Measurements from ENCODE around the gene KANSL1.
"Not testable (repeated sequence)": the region's sequence is repeated elsewhere in the genome, so short reads cannot be mapped to it uniquely, and the experiment has no call there.

KANSL1 gene

DNA sequence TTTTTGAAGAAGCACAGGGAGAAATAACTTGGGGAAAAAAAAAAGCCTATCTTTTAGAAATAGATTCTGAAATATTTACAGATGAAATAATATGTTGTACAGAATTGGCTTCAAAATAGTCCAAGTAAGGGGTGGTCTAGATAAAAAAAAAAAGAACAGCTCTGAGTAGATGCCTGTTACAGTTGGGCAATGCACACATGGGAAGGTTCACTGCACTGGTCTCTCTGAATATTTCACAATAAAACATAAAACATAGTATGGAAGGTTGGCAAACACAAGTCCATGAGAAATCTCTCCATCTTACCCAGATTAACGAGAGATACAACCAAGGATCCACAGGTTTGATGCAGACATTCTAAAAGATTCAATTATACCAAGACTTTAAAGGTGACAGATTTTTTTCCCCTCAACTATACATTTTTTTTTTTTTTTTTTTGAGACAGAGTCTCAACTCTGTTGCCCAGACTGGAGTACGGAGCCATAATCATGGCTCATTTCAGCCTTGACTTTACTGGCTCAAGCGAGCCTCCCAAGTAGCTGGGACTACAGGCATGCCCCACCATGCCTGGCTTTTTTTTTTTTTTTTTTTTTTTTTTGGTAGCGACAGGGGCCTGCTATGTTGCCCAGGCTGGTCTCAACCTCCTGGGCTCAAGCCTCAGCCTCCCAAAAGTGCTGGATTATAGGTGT is 58.0 kb downstream of the KANSL1 start:
- no peak for DNase-seq

DNA sequence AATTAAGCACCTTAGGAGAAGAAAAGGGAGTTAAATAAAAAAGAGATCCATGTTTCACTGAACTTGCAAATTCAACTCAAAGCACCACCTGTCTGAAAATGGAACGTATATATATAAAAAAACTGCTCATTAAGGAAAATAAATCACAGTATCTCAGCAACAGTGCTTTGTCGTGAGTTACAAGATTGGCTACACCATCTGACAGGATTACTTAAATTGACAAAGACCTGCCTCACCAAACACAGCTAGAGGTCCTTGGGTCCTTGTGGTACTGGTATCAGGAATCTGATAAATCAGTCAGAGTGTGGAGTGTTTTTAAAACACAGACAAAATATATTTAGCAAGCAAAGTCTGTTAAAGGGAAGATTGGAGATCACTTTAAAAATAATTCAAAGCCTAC is 63.9 kb downstream of the KANSL1 start:
- DNase-seq: no peak

DNA sequence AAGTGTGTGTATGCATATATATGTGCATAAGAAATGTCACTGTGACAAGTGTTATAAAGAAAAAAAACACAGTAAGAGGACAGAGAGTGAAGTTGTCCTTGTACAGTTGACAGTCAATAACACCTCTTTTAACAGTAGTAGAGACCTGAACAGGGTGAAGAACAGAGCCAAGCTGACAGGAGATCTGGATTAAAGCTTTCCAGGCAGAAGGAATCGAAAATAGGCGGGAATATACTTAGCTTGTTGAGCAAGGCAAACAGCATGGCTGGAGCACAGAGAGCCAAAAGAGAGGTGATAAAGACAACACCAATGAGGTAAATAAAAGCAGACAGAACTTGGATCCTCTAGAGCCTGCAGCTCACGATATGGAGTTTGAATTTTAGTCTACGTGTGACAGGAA is 64.8 kb downstream of the KANSL1 start:
- DNase-seq: no peak

DNA sequence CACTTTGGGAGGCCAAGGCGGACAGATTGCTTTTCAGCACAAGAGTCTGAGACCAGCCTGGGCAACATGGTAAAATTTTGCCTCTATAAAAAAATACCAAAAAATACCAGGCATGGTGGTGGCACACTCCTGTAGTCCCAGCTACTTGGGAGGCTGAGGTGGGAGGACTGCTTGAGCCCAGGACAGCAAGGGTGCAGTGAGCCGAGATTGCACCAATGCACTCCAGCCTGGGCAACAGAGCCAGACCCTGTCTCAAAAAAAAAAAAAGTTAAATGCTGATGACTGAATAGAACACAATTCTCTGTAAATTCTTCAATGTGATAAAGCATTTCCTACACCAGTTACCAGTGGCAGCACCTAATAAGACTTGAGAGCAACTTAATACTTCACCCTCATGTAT is 65.7 kb downstream of the KANSL1 start:
- DNase-seq: no peak

DNA sequence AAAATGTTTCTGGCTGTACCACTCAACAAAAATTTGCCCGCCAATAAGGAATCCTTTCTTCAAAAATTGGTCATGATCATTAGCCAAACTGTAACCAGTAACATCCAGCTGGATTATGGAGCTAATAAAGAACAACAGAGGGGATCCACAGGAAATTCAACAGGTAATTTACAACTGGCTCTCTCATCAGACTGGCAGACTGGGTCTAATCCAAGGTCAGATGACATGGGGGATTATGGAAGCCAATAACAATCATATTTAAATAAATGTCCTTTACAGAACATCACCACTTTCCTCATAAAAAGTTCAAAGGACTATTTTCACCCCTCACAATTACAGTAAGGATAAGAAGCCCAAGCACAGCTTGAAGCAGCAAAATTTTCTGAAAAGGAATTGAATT is 66.4 kb downstream of the KANSL1 start:
- DNase-seq: no peak

DNA sequence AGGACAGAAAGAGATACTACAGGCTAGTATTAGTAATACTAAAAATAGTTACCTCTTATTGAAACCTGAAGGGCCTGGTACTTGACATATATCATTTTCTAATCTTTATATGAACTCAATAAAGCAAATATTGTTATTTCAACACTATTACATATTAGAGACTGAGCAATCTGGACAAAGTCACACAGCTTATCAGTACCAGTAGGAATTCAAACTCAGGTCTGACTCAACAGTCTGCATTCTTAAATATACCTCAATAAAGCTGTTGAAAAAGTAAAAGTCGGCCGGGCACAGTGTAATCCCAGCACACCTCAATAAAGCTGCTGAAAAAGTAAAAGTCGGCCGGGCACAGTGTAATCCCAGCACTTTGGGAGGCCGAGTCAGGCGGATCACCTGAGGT is 67.4 kb downstream of the KANSL1 start:
- no peak for DNase-seq

DNA sequence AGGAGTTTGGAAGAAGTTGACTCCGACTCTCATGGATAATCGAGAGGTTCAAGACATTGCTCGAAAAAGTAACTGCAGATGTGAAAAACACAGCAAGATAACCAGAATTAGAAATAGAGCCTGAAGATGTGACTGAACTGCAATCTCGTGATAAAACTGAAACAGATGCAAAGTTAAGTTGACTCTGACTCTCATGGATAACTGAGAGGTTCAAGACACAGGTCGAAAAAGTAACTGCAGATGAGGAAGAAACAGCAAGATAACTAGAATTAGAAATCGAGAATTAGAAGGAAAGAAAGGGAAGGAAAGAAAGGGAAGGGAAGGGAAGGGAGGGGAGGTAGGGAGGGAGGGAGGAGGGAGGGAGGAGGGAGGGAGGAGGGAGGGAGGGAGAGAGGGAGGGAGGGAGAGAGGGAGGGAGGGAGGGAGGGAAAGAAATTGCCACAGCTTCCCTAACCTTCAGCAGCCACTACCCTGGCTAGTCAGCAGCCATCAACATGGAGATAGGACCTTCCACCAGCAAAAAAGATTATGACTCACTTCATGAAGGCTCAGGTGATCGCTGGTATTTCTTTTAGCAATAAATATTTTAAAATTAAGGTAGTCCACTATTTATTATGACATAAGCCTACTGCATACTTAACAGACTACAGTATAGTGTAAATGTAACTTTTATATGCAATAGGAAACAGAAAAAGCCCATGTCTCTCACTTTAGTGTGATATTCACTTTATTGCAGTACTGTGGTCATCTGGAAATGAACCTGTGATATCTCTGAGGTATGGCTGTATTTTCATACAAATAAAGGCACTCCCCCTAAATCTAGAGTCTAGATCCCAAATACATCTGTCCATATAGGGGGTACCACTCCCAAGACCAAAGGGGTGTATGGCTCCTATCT is 68.3 kb downstream of the KANSL1 start:
- no peak for DNase-seq

DNA sequence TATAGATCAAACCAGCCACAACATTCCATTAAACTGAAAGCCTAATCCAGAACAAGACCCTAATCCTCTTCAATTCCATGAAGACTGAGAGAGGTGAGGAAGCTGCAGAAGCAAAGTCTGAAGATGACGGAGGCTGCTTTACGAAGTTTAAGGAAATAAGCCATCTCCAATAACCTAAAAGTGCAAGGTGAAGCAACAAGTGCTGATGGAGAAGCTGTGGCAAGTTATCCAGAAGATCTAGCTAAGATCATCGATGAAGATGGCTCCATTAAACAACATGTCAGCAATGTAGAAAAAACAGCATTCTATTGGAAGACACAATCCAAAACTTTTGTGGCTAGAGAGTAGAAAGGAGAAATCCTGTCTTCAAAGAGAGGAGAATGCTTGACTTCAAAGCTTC is 69.6 kb downstream of the KANSL1 start:
- DNase-seq: no peak

DNA sequence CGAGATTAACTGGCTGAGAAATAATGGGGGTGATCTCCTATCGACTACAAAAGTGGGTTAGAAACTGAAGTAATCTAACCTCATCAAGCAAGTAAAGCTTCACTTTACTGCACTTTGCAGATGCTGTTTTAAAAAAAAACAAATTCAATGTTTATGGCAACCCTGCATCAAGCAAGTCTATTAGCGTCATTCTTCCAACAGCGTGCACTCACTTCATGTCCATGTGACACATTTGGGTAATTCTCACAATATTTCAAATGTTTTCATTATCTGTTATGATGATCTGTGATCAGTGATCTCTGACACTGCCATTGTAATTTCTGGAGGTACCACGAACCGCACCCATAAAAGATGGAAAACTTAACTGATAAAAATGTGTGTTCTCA is 70.8 kb downstream of the KANSL1 start:
- no peak for DNase-seq

DNA sequence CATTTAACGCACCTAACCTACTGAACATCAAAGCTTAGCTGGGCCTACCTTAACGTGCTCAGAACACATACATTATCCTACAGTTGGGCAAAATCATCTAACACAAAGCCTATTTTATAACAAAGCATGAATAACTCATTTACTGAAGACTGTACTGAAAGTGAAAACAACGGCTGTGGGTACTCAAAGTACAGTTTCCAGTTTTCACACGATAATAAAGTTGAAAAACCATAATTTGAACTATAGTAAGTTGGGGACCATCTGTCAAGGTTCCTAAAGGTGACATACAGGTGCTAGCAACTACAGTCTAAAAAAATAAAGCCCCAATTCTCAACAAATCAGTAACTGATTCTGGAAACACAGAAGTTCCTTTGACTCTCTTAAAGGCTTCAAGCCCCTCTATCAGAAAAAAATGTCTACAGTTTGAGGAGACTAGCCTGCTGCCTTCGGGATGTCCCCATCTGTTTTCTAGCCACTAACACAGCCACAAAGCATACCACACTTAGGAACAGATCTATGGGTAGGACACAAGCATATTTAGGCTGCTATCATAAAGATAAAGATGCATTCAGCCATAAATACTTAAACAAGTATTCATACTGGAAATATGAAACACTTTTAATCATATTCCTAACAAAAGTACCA is 71.3 kb downstream of the KANSL1 start:
- DNase-seq: no peak

DNA sequence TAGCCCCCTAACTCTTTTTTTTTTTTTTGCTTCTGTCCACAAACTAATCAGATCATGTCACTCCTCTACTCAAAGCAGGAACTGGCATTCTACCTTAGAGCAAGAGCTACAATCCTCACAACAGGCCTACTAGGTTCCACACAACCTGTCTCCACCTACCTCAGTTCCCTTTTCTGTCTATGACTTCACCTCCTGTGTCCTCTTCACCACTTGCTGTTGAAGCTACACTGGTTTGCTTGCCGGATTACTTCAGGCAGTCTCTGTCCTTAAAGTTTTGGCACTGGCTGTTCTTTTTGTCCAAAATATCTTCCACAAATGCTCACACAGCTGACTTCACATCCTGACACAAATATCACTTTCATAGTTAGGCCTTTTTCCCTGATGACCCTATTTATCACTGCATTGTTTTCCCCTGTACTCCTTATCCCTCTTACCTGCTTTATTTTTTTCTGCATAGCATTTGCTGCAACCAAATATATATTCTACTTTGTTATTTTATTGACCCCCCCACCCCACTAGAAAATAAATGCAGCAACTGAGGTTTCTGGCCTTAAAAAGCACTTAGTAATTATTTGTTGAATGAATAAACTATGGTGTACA is 72.0 kb downstream of the KANSL1 start:
- no peak for DNase-seq

DNA sequence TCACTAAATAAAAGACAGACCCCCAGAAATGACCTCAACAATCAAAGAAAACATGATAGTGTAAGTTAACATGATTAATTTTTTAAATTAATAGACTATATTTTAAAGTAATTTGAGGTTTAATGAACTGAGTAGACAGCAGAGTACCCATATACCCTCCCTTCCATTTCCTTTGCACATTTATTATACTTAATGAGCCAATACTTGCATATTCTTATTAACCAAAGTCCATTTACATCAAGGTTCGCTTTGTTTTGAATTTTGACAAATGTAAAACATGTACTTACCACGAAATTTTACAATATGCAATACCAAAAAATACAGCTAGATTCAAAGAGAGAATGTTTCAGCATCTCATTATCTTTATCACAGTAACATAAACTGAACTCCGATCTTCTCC is 72.7 kb downstream of the KANSL1 start:
- DNase-seq: no peak

DNA sequence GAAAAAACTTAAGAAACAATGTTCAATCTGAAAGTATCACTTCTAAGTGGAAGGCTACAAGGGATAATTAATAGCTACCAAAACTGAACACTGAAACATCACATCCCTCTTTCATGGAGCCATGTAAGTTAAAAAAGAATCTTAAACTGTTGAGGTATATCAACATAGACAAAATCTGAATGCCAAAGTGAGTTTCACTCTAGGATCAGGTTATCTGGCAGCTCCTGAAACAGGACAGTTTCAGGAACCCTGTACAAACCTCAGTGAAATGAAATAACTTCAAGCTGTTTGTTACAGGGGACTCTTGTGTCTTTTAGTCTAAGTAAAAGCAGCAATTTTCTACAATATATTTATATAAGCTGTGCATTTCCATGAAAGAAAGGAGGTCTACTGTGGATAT is 73.2 kb downstream of the KANSL1 start:
- DNase-seq: no peak

DNA sequence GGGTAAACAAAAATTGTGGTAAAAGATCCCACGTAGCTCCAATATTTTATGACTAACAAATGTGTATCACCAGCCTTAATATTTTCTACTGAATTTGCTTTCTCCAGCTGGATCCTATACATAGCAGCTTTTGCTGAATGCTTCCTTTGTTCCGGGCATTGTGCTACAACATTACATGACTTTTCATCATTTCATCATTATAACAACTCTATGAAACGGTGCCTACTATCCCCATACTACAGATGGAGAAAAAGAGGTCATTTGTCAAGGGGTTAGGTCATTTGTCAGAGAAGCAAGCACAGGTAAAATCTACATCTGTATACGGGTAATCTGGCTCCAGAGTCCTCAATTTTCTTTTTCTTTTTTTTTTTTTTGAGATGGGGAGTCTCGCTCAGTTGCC is 74.3 kb downstream of the KANSL1 start:
- DNase-seq: no peak

DNA sequence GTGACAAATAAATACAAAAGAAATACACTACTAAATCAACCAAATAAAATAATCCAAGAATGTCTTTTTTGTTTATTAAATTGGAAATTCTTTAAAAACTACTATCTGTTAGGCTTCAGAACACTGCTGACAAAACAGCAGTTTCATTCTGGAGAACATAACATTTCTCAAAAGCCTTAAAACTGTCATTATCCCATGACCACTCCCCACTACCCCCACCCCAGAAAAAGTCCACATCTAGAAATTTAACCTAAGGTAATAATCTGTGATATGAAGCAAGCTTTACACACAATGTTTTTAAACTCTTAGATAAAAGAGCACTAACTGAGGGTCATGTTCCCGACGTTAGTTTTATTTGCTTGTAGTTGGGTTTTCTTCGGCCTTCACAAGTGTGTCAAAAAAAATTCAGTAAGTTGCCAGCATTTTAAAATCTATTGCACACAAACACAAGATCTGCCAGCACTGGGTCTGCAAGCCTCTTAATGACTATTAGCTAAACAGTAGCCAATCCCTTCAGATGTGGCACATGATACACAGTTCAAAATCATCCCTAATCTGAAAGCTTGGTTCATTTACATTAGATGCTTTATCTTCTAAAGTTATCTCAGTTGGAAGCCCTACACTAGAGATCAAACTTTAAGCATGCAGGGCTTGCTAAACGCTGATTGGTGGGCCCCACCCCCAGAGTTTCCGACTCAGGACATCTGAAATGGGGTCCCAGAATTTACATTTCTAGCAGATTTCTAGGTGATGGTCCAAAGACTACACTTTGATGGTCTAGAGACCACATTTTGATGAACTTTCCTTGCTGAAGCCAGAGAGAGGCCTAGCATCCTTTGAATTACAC is 75.2 kb downstream of the KANSL1 start:
- no peak for DNase-seq

DNA sequence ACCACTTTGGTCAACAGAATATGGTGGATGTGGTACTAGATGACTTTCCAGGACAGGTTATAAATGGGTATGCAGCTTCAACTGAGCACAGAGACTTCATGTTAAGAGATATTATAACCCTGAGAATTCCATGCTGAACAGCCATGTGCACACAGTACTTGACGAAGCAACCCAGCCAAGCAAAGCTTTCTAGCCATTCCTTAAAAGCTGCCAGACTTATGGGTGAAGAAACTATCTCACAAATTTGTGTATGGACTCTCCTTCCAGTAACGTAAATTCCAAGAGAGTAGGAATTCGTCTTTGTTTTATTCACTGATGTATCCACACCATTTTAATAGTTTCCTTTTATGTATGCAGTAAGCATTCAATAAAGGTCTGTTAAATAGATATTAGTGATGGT is 76.1 kb downstream of the KANSL1 start:
- DNase-seq: no peak

DNA sequence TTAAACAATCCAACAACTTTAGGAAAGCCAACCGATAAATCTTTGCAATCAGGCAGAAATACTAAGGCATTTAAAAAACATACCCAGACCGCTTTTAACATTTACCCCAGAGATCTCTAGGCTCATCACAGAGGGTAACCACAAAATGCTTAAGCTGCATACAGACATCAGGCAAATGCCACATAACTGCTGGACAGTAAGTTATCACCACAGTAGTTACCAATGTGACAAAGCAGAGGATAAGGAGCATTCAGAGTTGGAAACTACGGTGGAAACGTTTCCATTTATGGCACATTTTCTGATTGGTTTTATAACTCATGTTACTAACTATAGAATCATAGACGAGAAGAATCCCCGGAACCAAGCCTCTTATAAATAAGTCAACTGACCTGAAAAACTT is 77.5 kb downstream of the KANSL1 start:
- no peak for DNase-seq

DNA sequence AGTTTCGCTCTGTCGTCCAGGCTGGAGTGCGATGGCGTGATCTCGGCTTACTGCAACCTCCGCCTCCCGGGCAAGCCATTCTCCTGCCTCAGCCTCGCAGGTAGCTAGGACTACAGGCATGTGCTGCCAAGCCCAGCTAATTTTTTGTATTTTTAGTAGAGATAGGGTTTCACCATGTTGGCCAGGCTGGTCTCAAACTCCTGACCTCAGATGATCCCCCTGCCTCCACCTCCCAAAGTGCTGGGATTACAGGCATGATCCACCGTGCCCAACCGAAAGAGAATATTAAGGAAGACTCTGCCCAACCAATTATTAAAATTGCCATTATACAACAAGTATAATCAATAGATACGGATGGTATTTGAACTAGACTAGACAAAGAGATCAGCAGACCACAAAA is 82.0 kb downstream of the KANSL1 start:
- DNase-seq: not testable (repeated sequence)

DNA sequence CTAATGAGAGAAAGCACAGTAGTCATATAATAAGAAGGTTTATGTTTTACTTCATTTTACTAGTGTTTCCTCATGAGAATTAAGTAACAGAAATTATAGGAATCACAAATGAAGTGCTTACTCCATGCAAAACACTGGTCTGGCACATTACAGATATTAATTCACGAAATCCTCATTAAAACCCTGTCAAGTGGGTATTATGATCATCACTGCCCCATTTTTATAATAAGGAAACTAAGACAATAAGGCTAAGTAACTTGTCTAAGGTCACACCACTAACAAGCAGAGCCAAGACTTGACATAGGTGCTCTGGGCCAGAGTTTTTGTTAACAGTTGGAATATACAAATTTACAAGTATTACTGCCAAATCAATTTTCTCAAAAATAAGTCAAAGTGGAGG is 83.0 kb downstream of the KANSL1 start:
- no peak for DNase-seq

DNA sequence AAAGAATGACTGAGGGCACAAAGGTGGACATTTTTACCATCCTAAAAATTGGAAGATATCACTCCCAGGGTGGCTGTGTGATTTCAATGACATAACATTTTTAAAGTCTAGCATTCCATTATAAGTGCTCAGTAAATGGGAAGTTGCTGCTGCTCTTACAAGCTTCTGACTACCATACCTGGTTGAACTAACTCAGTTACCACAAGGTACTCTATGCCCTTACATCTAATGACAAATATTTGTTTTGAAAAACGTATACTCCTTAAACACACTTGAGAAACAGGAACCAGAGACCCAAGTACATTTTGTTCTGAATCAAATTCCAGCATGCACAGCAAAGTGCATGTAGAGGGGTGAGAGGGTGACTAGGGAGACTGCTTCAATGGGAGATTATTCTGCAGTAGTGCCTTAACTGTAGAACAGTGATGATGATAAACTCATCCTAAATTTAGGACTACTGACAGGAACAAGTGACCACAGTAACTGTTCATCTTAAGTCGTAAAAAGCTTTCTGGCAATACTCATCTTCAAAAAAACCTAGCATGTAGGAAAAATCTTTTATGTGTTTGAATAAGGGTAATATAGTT is 83.5 kb downstream of the KANSL1 start:
- no peak for DNase-seq

DNA sequence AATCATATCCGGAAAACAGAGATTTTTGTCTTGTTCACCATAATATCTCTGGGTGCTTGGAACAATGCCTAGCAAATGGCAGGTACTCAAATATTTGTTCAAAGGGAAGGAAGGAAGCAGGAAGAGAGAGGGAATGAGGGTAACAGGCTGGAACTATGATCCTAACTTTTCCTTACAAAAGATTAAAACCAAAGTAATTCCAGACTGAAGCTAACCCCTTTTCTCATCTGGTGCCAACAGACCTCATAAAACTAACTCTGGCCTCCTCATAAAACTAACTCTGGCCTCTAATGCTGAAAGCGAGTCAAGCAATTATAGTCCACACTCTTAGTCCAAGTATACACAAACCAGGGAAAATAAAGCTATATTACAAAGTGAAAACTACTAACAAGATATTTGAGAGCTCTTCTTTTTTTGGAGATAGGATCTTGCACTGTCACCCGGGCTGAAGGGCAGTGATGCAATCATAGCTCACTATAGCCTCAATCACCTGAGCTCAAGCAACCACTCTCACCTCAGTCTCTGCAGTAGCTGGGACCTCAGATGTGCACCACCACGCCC is 84.6 kb downstream of the KANSL1 start:
- DNase-seq: no peak

DNA sequence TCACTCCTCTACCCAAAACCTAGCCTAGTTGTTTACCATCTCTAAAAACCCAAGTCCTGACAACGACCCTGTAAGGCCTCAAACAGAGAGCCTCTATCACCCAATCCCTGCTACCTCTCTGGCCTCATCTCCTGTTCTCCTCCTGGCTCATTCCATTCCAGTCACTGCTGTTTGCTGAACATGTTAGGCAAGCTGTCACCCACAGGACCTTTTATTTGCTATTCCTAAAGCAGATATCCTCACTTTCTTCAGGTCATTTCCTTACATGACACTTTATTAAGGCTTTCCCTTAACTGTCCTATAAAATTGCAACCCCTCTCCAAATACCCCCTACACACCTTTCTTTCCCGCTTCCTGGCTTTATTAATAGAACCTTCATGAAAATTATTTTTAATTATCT is 85.1 kb downstream of the KANSL1 start:
- no peak for DNase-seq

All from stimulated activated CD4-positive, alpha-beta T cell treated with anti-CD3 and anti-CD28 coated beads, Interleukin-4, amount 100 ng/mL, for 1 hour (primary cell).